ENCODE results near the gene FASN.

- TF ChIP-seq, protein P1, sequence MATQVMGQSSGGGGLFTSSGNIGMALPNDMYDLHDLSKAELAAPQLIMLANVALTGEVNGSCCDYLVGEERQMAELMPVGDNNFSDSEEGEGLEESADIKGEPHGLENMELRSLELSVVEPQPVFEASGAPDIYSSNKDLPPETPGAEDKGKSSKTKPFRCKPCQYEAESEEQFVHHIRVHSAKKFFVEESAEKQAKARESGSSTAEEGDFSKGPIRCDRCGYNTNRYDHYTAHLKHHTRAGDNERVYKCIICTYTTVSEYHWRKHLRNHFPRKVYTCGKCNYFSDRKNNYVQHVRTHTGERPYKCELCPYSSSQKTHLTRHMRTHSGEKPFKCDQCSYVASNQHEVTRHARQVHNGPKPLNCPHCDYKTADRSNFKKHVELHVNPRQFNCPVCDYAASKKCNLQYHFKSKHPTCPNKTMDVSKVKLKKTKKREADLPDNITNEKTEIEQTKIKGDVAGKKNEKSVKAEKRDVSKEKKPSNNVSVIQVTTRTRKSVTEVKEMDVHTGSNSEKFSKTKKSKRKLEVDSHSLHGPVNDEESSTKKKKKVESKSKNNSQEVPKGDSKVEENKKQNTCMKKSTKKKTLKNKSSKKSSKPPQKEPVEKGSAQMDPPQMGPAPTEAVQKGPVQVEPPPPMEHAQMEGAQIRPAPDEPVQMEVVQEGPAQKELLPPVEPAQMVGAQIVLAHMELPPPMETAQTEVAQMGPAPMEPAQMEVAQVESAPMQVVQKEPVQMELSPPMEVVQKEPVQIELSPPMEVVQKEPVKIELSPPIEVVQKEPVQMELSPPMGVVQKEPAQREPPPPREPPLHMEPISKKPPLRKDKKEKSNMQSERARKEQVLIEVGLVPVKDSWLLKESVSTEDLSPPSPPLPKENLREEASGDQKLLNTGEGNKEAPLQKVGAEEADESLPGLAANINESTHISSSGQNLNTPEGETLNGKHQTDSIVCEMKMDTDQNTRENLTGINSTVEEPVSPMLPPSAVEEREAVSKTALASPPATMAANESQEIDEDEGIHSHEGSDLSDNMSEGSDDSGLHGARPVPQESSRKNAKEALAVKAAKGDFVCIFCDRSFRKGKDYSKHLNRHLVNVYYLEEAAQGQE (IDR thresholded peaks at IDR 0.05; ENCODE audit: low read depth, low read length), result no peak
- TF ChIP-seq POLR2AphosphoS5 (IDR thresholded peaks at IDR 0.05; ENCODE audit: low read depth, low read length), result no peak
- TF ChIP-seq FOXJ3 (CRISPR knock-in tag; IDR thresholded peaks at IDR 0.05), result no peak
- TF ChIP-seq, protein P2, sequence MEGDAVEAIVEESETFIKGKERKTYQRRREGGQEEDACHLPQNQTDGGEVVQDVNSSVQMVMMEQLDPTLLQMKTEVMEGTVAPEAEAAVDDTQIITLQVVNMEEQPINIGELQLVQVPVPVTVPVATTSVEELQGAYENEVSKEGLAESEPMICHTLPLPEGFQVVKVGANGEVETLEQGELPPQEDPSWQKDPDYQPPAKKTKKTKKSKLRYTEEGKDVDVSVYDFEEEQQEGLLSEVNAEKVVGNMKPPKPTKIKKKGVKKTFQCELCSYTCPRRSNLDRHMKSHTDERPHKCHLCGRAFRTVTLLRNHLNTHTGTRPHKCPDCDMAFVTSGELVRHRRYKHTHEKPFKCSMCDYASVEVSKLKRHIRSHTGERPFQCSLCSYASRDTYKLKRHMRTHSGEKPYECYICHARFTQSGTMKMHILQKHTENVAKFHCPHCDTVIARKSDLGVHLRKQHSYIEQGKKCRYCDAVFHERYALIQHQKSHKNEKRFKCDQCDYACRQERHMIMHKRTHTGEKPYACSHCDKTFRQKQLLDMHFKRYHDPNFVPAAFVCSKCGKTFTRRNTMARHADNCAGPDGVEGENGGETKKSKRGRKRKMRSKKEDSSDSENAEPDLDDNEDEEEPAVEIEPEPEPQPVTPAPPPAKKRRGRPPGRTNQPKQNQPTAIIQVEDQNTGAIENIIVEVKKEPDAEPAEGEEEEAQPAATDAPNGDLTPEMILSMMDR (IDR thresholded peaks at IDR 0.05), result no peak
- TF ChIP-seq SMC3 (IDR thresholded peaks at IDR 0.05; ENCODE audit: low read depth, low read length), result no peak
- no peak for TF ChIP-seq USF2 (IDR thresholded peaks at IDR 0.05; ENCODE audit: borderline replicate concordance, low read depth, low read length)
- no peak for TF ChIP-seq TCF12 (IDR thresholded peaks at IDR 0.05)
- TF ChIP-seq PBX3 (IDR thresholded peaks at IDR 0.05), result no peak
- no peak for TF ChIP-seq MAX (IDR thresholded peaks at IDR 0.05; ENCODE audit: low read depth)
- TF ChIP-seq IRF3 (IDR thresholded peaks at IDR 0.05; ENCODE audit: low read depth, low read length), result no peak
- no peak for TF ChIP-seq MXI1 (IDR thresholded peaks at IDR 0.05; ENCODE audit: low read depth, low read length)
- TF ChIP-seq, protein P3, sequence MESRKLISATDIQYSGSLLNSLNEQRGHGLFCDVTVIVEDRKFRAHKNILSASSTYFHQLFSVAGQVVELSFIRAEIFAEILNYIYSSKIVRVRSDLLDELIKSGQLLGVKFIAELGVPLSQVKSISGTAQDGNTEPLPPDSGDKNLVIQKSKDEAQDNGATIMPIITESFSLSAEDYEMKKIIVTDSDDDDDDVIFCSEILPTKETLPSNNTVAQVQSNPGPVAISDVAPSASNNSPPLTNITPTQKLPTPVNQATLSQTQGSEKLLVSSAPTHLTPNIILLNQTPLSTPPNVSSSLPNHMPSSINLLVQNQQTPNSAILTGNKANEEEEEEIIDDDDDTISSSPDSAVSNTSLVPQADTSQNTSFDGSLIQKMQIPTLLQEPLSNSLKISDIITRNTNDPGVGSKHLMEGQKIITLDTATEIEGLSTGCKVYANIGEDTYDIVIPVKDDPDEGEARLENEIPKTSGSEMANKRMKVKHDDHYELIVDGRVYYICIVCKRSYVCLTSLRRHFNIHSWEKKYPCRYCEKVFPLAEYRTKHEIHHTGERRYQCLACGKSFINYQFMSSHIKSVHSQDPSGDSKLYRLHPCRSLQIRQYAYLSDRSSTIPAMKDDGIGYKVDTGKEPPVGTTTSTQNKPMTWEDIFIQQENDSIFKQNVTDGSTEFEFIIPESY (IDR thresholded peaks at IDR 0.05; ENCODE audit: borderline replicate concordance, low read depth), result no peak
- no peak for TF ChIP-seq RAD21 (IDR thresholded peaks at IDR 0.05; ENCODE audit: low read length)
Observed at GRCh38 chr17:82127315-82127595, 29.2 kb upstream of the FASN start.
